IPS-NIHi7 (cell line): ENCODE data around the gene SH3PXD2B.
A peak's percentile ranks its signal among the peaks of the same experiment; 100 is the strongest.
"Not testable (repeated sequence)": the region's sequence is repeated elsewhere in the genome, so short reads cannot be mapped to it uniquely, and the experiment has no call there.

Experiments used
- DNase-seq: peaks from one replicate; pipeline ENCODE4 v3.0.0; 2012; ENCODE audit warnings: mixed read lengths; ENCODE audit errors: extremely low spot score

Gene SH3PXD2B

DNA sequence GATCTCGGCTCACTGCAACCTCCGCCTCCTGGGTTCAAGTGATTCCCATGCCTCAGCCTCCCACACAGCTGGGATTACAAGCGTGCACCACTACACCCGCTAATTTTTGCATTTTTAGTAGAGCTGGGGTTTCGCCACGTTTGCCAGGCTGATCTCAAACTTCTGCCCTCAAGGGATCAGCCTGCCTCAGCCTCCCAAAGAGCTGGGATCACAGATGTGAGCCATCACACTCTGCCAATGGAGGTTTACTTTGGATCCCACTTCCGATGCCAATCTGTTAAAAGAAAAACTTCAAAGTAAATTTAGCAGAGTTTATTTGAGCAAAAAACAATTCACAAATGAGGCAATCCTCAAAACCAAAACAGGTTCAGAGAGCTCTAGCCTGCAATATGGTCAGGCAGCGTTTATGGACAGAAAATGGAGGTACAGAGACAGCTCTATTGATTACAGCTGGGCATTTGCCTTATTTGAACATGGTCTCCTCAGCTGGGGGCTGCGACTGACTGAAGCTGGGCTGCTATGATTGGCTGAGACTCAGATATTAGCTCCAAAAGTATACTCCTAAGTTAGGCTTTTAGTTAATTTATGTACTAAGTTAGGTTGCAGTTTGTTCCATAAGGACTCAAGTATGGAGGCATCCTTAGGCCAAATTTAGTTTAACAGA is 152.1 kb downstream of the SH3PXD2B start:
- no peak for DNase-seq

DNA sequence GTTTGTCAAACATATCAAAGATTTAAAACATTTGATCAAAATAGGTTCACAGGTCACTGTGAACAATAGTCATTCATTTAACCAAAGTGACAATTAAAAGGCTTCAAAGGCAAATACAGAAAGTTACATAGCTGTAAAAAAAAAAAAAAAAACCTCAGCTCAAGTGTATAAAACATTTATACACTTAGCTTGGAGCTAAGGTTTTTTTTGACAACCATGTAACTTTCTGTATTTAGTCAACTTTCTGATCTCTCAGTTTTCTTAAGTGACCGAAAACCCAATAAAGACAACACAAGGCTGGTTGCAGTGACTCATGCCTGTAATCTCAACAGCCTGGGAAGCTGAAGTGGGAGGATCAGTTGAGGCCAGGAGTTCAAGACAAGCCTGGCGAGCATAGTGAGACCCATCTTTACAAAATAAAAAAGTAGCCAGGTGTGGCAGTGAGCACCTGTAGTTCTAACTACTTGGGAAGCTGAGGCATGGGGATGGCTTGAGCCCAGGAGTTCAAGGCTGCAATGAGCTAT is 154.3 kb downstream of the SH3PXD2B start:
- DNase-seq: no peak

DNA sequence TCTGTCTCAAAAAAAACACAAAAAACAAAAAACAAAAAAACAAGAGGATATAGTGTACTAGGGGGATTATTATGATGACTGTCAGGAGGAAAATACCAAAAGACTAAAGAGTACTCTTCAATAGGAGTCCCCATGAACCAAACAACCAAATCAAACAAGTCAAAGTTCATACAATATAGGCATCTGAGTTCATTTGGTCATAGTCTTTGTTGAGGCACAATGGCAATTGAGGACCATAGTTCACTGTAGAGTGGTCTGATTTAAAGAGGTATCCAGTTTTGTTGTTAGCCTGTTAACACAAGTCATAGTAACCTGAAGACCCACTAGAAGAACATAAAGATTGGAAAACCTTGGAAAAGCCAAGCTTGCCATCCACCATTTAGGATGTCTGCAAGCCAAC is 159.5 kb downstream of the SH3PXD2B start:
- no peak for DNase-seq

- DNase-seq: no peak
Observed at GRCh38 chr5:172293745-172294342, 160.5 kb downstream of the SH3PXD2B start.

- peak; percentile 54 for DNase-seq
Observed at GRCh38 chr5:172293054-172293744, 161.1 kb downstream of the SH3PXD2B start.

- not testable (repeated sequence) for DNase-seq
Observed at GRCh38 chr5:172291837-172292236, 162.5 kb downstream of the SH3PXD2B start.

DNA sequence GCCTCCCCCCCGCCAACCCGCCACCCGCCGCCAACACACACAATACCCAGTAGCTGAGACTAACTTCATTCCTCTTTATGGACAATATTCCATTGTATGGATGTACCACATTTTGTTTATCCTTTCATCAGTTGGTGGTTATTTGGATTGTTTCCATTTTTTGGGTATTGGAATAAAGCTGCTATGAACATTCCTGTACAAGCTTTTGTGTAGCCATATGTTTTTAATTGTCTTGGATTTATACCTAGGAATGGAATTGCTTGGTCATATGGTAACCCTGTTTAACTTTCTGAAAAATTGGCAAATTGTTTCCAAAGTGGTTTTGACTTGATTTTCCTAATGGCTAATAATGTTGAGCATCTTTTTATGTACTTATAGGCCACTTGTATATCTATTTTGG is 165.9 kb downstream of the SH3PXD2B start:
- DNase-seq: no peak

DNA sequence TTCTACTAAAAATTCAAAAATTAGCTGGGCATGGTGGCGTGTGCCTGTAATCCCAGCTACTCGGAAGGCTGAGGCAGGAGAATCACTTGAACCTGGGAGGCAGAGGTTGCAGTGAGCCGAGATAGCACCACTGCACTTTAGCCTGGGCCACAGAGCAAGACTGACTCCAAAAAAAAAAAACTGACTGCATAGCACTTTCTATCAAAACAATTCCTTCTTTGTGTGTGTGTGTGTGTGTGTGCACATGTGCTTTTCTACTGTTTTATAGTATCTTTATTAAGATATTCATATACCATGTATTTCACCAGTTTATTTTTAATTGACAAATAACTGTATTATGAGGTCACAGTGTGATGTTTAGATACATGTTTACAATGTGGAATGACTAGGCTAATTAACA is 167.2 kb downstream of the SH3PXD2B start:
- not testable (repeated sequence) for DNase-seq

- no peak for DNase-seq
Observed at GRCh38 chr5:172285226-172286143, 168.8 kb downstream of the SH3PXD2B start.

DNA sequence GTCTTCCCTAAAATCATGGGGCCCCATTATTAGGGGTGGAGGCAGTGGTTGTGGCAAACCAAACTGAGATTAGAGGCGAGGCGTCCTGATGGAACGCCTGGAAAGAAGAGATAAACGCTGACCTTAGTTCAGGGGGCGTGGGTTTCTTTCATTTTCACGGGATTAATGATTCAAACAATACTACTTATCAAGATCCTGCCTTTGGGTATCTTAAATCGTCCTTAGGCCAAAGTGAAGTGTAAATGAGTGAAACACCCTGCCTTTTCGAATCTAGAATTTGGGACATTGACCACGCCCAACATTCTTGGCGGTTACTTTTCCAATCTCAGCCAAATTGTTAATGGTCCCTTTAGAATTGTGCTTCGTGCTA is 169.7 kb downstream of the SH3PXD2B start:
- peak; percentile 22 for DNase-seq

DNA sequence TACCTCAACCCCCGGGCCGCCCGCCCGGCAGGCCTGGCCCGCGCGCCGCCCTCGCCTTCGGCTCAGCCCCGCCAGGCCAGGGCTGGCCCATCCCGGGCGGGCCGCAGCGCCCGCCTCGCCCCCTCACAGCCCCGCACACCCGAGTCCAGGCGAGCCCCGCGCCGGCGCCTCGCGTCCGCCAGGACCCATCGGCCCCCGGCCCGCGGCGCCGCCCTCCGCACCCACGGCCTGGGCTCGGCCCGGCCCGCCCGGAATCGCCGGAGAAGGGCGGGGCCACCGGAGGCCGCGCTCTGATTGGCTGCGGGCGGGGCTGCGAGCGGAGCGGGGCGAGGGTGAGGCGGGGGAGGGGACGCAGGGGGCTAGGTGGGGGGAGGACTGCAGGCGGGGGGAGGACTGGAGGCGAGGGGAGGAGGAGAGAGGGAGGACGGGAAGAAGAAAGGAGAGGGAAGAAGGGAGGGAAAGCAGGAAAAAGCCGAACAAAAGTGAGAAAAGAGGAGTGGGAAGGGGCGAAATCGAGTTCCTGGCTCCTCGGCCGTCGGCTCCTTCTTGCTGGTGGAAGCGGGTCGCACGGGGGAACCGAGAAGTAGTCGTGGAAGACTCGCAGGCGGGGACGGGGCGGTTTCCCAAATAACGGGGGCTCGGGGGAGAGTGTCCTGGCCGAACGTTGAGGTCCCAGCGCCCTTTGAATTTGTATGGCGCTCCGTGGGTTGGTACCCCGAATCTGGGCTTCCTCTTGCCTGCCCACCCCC is 170.3 kb downstream of the SH3PXD2B start:
- DNase-seq: peak; percentile 98

GRCh38 chr5:172283020-172283861 is 171.1 kb downstream of the SH3PXD2B start, which contains the start of gene UBTD2:
UBTD2 (minus strand) TSS chr5:172283764; CDS start chr5:172283665, 99 bp downstream.
- peak; percentile 90 for DNase-seq

GRCh38 chr5:172282272-172283019 is 171.9 kb downstream of the SH3PXD2B start:
- DNase-seq: no peak

- no peak for DNase-seq
Observed at GRCh38 chr5:172281346-172281745, 173.0 kb downstream of the SH3PXD2B start.

DNA sequence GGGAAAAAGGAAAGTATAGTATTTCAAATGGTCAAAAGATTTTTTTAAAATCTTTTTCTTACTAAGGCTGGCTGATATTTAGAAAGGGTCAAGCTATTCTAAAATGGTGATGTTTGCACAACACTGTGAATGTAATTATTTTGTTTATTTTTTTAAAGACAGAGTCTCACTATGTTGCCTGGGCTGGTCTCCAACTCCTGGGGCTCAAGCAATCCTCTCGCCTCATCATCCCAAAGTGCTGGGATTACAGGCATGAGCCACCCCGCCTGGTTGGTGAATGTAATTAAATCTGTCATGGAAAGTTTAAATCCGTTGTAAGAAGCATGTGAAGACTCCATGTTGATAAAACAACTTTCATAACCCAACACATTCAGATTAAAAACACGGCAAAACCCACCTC is 173.4 kb downstream of the SH3PXD2B start:
- no peak for DNase-seq

DNA sequence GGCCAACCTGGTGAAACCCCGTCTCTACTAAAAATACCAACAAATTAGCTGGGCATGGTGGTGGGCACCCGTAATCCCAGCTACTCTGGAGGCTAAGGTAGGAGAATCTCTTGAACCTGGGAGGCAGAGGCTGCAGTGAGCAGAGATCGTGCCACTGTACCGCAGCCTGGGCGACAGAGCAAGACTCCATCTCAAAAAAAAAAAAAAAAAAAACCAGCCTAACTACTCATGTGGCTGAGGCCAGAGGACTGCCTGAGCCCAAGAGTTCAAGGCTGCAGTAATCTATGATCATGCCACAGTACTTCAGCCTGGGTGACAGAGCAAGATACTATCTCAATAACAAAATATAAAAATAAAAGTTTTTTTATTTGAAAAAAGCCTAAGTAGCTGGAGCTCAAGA is 174.0 kb downstream of the SH3PXD2B start:
- no peak for DNase-seq

- no peak for DNase-seq
Observed at GRCh38 chr5:172278356-172278755, 176.0 kb downstream of the SH3PXD2B start.

DNA sequence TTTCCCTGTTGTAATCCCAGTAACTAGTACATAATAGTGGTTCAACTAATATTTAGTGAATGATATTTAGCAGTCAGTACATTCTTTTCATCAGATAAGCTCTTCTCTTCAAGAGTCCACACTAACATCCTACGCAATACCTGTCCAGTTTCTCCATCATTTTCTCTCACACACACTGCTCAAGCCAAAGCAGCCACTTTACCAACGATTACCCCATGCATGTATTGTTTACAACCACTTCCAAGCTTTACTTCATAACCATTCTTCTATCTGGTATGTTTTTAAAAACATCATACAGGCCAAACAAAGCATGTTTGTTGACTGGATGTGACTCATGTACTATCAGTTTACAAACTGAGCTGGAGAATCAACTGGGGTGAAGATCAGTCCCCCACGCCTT is 178.1 kb downstream of the SH3PXD2B start:
- DNase-seq: no peak
